ENCODE results near the gene HERC4. TPM values are rescaled to one million over a fixed set of nuclear protein-coding genes. Genes with fewer than 3 reads are reported as not detected.
"Not testable (repeated sequence)": the region's sequence is repeated elsewhere in the genome, so short reads cannot be mapped to it uniquely, and the experiment has no call there.

The HERC4 gene
- total RNA-seq, 3 donors from 2014 or later: 54.1 to 72.2 (median 62.3) TPM

GRCh38 chr10:68082872-68083271 lies 7.8 kb upstream of the HERC4 start:
- Histone ChIP-seq H3K36me3 (ENCODE audit: low read depth) (no peaks in the 10 kb centered on the region), H3K4me1 (ENCODE audit: low read depth) (no peaks in the 10 kb centered on the region), H3K9me3 (no peaks in the 10 kb centered on the region), H3K4me3 (no peak overlapping the region)
- TF ChIP-seq CTCF (IDR thresholded peaks at IDR 0.05): no peak
- DNase-seq (no peak), ATAC-seq (no peak)
- intact Hi-C loops (cut with DNase I, micrococcal nuclease): loop anchor here in 1 of 2 donors (10.0 kb wide), 1 partner anchor 72 kb away; no protein-coding TSS in a partner anchor

- no peaks in the 10 kb centered on the region for H3K36me3 ChIP-seq (ENCODE audit: low read depth)
- no peak overlapping the region for H3K4me3 ChIP-seq
- intact Hi-C loops (cut with DNase I, micrococcal nuclease): loop anchor here in 1 of 2 donors (10.0 kb wide), 1 partner anchor 73 kb away; no protein-coding TSS in a partner anchor
- no peaks in the 10 kb centered on the region for H3K9me3 ChIP-seq
- TF ChIP-seq CTCF (IDR thresholded peaks at IDR 0.05): no peak
- no peak for DNase-seq
- H3K4me1 ChIP-seq (ENCODE audit: low read depth): no peaks in the 10 kb centered on the region
- no peak for ATAC-seq
These were observed 6.8 kb upstream of the HERC4 start for GRCh38 chr10:68081916-68082315.

- H3K4me1 ChIP-seq (ENCODE audit: low read depth): no peaks in the 10 kb centered on the region
- no peak for TF ChIP-seq CTCF (IDR thresholded peaks at IDR 0.05)
- intact Hi-C loops (cut with DNase I, micrococcal nuclease): loop anchor here in 1 of 2 donors (10.0 kb wide), 1 partner anchor 74 kb away; no protein-coding TSS in a partner anchor
- no peaks in the 10 kb centered on the region for H3K36me3 ChIP-seq (ENCODE audit: low read depth)
- DNase-seq: no peak
- H3K4me3 ChIP-seq: no peak overlapping the region
- H3K9me3 ChIP-seq: no peaks in the 10 kb centered on the region
- no peak for ATAC-seq
These were observed 5.9 kb upstream of the HERC4 start for GRCh38 chr10:68080853-68081431.

- no peak for TF ChIP-seq CTCF (IDR thresholded peaks at IDR 0.05)
- Histone ChIP-seq H3K4me1 (ENCODE audit: low read depth) (no peaks in the 10 kb centered on the region), H3K4me3 (no peak overlapping the region), H3K36me3 (ENCODE audit: low read depth) (no peaks in the 10 kb centered on the region), H3K9me3 (no peaks in the 10 kb centered on the region)
- no peak for DNase-seq
- intact Hi-C loops (cut with DNase I, micrococcal nuclease): no loop called here
- no peak for ATAC-seq
These were observed 4.4 kb upstream of the HERC4 start for GRCh38 chr10:68079434-68079833.

GRCh38 chr10:68077026-68077425 lies 1.9 kb upstream of the HERC4 start:
- no peaks in the 10 kb centered on the region for H3K9me3 ChIP-seq
- intact Hi-C loops (cut with DNase I, micrococcal nuclease): no loop called here
- H3K36me3 ChIP-seq (ENCODE audit: low read depth): no peaks in the 10 kb centered on the region
- H3K4me1 ChIP-seq (ENCODE audit: low read depth): peaks cover 19% of the 10 kb centered on the region
- ATAC-seq (no peak), DNase-seq (no peak)
- H3K4me3 ChIP-seq: no peak overlapping the region
- no peak for TF ChIP-seq CTCF (IDR thresholded peaks at IDR 0.05)

GRCh38 chr10:68076081-68076480 lies 998 bp upstream of the HERC4 start:
- H3K36me3 ChIP-seq (ENCODE audit: low read depth); intact Hi-C loops (cut with DNase I, micrococcal nuclease); DNase-seq; H3K9me3 ChIP-seq; ATAC-seq; H3K4me3 ChIP-seq: not testable (repeated sequence)
- H3K4me1 ChIP-seq (ENCODE audit: low read depth): peaks cover 20% of the 10 kb centered on the region
